Peyer's patch (tissue), 4 donors: ENCODE measurements around the gene ST3GAL4. TPM values are rescaled to one million over a fixed set of nuclear protein-coding genes. Genes with fewer than 3 reads are reported as not detected.

Experiments
- DNase-seq, 3 donors: peaks; one replicate each; pipeline ENCODE4 v3.0.0-alpha.2; 2017 to 2019
- H3K27ac ChIP-seq, 4 donors: fragments of 200-600 bp; sonication (generic); one replicate each; pipeline ENCODE4 v1.5.1; 2016 to 2019
- H3K27me3 ChIP-seq, 2 donors: fragments of 200-600 bp; sonication (generic); one replicate each; pipeline ENCODE4 v1.5.1; 2019
- H3K36me3 ChIP-seq, 3 donors: fragments of 200-600 bp; sonication (generic); one replicate each; pipeline ENCODE4 v1.5.1; 2016 to 2019
- H3K4me1 ChIP-seq, 4 donors: fragments of 200-600 bp; sonication (generic); one replicate each; pipeline ENCODE4 v1.5.1; 2016 to 2019
- H3K4me3 ChIP-seq, 4 donors: fragments of 200-600 bp; sonication (generic); 1 replicate in 3 of 4; 2 replicates in 1 of 4; pipeline ENCODE4 v1.5.1; 2016 to 2019; ENCODE audit warnings: mild to moderate bottlenecking in 1 of 4
- H3K9me3 ChIP-seq, 4 donors: fragments of 200-600 bp; sonication (generic); one replicate each; pipeline ENCODE4 v1.5.1; 2016 to 2019; ENCODE audit warnings: mild to moderate bottlenecking in 1 of 4
- POLR2A ChIP-seq, 2 donors: fragments of 450-650 bp; IDR thresholded peaks; one replicate each; pipeline ENCODE4 v1.5.1; 2017; ENCODE audit warnings: antibody characterized with exemption in 2 of 2, mild to moderate bottlenecking in 2 of 2, moderate library complexity in 2 of 2
- total RNA-seq, 4 donors: library from RNA; depleted of rRNA; stranded (reverse); fragments of >200 nt; gene quantifications; one replicate each; pipeline ENCODE4 v1.1.0, GENCODE V29; 2016
- TF ChIP-seq, protein P1 (sequence below), 6 experiments: fragments of 450-650 bp in 4 of 6; fragments of 200-600 bp in 2 of 6; sonication (generic) in 1 of 6; IDR thresholded peaks; one replicate each; pipeline ENCODE4 v1.5.1; 2017 to 2019; ENCODE audit warnings: antibody characterized with exemption in 6 of 6, mild to moderate bottlenecking in 3 of 6, moderate library complexity in 1 of 6

ST3GAL4 gene
- total RNA-seq, 4 donors from 2014 or later, result 1.1 to 14.0 (median 8.6) TPM

DNA sequence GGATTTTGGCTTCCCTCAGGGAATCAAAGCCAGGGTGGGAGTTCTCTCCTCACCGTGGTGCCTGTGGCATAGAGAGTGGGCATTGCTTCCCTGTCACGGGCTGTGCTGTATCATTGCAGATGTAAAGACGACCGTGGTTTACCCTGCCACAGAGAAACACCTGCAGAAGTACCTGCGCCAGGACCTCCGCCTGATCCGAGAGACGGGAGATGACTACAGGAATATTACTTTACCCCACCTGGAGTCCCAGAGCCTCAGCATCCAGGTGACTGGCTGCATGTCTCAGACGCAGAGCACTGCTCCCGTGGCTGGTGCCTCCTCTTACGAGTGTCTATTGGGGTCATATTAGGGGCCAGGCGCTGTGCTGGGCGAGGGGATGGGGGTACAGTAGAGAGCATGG lies 24.2 kb upstream of the ST3GAL4 start:
- H3K27ac ChIP-seq, result no peak overlapping the region
- H3K36me3 ChIP-seq, result no peaks in the 10 kb centered on the region
- no peaks in the 10 kb centered on the region for H3K27me3 ChIP-seq
- peaks cover 0 to 6% (median 0%) of the 10 kb centered on the region in 4 donors for H3K4me1 ChIP-seq
- no peaks in the 10 kb centered on the region for H3K9me3 ChIP-seq
- no peak overlapping the region for H3K4me3 ChIP-seq
- TF ChIP-seq POLR2A (IDR thresholded peaks at IDR 0.05), result no peak
- TF ChIP-seq, protein P1, sequence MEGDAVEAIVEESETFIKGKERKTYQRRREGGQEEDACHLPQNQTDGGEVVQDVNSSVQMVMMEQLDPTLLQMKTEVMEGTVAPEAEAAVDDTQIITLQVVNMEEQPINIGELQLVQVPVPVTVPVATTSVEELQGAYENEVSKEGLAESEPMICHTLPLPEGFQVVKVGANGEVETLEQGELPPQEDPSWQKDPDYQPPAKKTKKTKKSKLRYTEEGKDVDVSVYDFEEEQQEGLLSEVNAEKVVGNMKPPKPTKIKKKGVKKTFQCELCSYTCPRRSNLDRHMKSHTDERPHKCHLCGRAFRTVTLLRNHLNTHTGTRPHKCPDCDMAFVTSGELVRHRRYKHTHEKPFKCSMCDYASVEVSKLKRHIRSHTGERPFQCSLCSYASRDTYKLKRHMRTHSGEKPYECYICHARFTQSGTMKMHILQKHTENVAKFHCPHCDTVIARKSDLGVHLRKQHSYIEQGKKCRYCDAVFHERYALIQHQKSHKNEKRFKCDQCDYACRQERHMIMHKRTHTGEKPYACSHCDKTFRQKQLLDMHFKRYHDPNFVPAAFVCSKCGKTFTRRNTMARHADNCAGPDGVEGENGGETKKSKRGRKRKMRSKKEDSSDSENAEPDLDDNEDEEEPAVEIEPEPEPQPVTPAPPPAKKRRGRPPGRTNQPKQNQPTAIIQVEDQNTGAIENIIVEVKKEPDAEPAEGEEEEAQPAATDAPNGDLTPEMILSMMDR (IDR thresholded peaks at IDR 0.05), result no peak
- peak in 1 of 3 donors; percentile 24 for DNase-seq

DNA sequence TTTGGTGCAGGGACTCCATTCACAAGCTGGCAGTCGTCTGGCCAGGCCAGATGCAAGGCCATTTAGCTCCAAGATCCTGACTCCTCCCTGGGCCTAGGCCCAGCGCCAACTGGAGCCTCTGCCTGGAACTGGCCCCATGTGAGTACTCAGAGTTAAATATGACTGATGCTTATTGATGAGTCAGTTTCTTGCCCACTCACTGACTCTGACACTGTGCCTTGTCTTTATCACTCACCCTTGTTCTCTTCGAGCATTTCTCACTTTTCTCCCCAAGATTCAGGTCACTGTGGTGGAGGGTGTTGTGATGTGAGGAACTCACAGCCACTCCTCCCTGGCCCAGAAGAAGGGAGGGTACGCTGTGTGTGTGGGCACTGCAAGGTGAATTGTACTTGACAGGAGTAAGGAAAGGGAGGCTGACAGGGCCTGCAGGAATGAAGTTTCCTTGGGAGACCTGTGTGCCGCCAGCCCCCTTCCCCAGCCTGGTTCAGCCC lies 23.2 kb upstream of the ST3GAL4 start:
- no peak overlapping the region for H3K4me3 ChIP-seq
- H3K36me3 ChIP-seq, result no peaks in the 10 kb centered on the region
- TF ChIP-seq, protein P1 (IDR thresholded peaks at IDR 0.05), result no peak
- TF ChIP-seq POLR2A (IDR thresholded peaks at IDR 0.05), result no peak
- H3K9me3 ChIP-seq, result no peaks in the 10 kb centered on the region
- no peaks in the 10 kb centered on the region for H3K27me3 ChIP-seq
- DNase-seq, result peak in 2 of 3 donors; percentile 50 to 65
- no peak overlapping the region for H3K27ac ChIP-seq
- H3K4me1 ChIP-seq, result peaks cover 0 to 6% (median 0%) of the 10 kb centered on the region in 4 donors

DNA sequence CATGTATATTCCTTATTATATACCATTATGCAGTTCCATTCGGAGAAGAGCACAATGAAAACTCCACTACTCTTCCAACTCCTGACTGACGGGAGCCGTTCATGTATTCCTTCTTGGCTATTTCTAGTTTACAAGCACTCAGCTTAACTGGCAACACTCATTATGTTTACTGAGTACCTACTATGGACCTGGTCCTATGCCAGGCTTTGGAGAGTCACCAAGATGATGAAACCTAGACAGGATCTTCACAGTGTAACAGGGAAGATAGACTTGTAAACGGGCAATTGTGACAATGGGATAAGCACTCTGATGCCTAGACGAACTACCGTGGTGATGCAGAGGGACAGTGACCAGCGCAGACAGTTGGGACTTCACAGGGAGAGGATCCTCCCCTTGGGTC lies 22.3 kb upstream of the ST3GAL4 start:
- no peak overlapping the region for H3K4me3 ChIP-seq
- no peaks in the 10 kb centered on the region for H3K9me3 ChIP-seq
- no peak for TF ChIP-seq POLR2A (IDR thresholded peaks at IDR 0.05)
- TF ChIP-seq, protein P1 (IDR thresholded peaks at IDR 0.05), result no peak
- no peak overlapping the region for H3K27ac ChIP-seq
- peaks cover 0 to 6% (median 0%) of the 10 kb centered on the region in 4 donors for H3K4me1 ChIP-seq
- DNase-seq, result no peak
- H3K36me3 ChIP-seq, result no peaks in the 10 kb centered on the region
- H3K27me3 ChIP-seq, result no peaks in the 10 kb centered on the region

DNA sequence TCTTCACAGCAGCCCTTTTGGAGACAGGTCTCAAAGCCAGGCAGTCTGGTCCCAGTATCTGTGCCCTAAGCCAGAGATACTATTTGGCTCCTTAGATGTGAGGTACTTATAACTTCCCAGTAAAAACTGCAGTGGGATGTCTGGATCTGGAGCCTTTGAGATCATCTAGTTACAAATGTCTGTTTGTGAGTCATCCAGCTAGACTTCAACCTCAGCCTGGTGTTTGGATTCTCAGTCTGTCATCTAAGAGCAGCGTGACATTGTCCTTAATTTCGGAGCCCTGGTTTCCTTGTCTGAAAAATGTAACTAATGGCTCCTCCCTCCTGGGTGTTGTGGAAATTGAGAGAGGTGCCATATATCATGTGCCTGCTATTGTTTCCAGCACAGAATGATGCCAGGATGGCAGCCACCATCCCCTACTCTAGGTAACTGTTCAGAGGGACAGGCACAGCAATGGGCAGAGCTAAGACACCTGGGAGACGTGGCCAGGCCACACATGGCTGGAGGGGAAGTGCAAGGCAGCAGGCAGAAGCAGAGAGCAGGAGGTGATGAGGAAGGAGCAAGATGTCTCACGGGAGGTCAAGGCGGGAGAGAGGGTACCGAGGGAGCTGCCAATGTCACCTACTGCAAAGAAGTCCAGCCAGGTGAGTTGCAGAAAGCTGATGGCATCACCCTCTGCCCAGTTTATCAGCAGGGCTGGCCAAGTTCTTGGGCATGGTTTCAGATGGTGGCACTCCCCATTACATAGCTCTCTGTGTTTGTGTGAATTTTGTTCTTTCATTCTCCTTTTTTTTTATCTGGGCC lies 20.6 kb upstream of the ST3GAL4 start:
- Histone ChIP-seq H3K4me1 (no peaks in the 10 kb centered on the region), H3K36me3 (no peaks in the 10 kb centered on the region), H3K4me3 (no peak overlapping the region), H3K27me3 (no peaks in the 10 kb centered on the region), H3K9me3 (no peaks in the 10 kb centered on the region), H3K27ac (no peak overlapping the region)
- no peak for TF ChIP-seq POLR2A (IDR thresholded peaks at IDR 0.05)
- TF ChIP-seq, protein P1 (IDR thresholded peaks at IDR 0.05), result no peak
- peak in 2 of 3 donors; percentile 30 to 34 for DNase-seq

DNA sequence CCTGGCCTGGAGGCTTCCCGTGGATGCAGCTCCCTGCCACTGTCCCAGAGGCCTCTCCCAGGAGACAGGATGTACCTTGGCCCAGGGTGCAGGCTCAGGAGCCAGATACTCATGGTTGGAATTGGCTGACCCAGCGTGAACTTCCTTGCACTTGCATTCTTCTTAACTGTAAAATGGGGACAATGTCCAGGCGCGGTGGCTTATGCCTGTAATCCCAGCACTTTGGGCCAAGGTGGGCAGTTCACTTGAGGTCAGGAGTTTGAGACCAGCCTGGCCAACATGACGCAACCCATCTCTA lies 20.1 kb upstream of the ST3GAL4 start:
- H3K9me3 ChIP-seq, result no peaks in the 10 kb centered on the region
- TF ChIP-seq, protein P1 (IDR thresholded peaks at IDR 0.05), result no peak
- TF ChIP-seq POLR2A (IDR thresholded peaks at IDR 0.05), result no peak
- H3K36me3 ChIP-seq, result no peaks in the 10 kb centered on the region
- no peaks in the 10 kb centered on the region for H3K4me1 ChIP-seq
- no peak overlapping the region for H3K27ac ChIP-seq
- H3K4me3 ChIP-seq, result no peak overlapping the region
- peak in 2 of 3 donors; percentile 44 to 47 for DNase-seq
- H3K27me3 ChIP-seq, result no peaks in the 10 kb centered on the region
